HG03354 (cell line): ENCODE measurements around the gene GNG14.
A peak's percentile ranks its signal among the peaks of the same experiment; 100 is the strongest.
"Not testable (repeated sequence)": the region's sequence is repeated elsewhere in the genome, so short reads cannot be mapped to it uniquely, and the experiment has no call there.

Experiments used
- ATAC-seq: cut with Tn5 transposase; IDR thresholded peaks from one replicate; pipeline ENCODE4 v1.9.1; 2021; ENCODE audit warnings: mild to moderate bottlenecking; ENCODE audit not compliant: unreplicated experiment, poor library complexity, severe bottlenecking

Gene GNG14

GRCh38 chr19:12666265-12667048 lies 21.3 kb upstream of the GNG14 start, which contains the start of the genes MAN2B1 and WDR83:
Gene MAN2B1, minus strand, starts transcription at chr19:12666742. Its CDS starts 41 bp downstream, at chr19:12666701.
Gene WDR83, plus strand, starts transcription at chr19:12666807. Its CDS starts 2,984 bp downstream, at chr19:12669791.
- peak; percentile 40 for ATAC-seq

DNA sequence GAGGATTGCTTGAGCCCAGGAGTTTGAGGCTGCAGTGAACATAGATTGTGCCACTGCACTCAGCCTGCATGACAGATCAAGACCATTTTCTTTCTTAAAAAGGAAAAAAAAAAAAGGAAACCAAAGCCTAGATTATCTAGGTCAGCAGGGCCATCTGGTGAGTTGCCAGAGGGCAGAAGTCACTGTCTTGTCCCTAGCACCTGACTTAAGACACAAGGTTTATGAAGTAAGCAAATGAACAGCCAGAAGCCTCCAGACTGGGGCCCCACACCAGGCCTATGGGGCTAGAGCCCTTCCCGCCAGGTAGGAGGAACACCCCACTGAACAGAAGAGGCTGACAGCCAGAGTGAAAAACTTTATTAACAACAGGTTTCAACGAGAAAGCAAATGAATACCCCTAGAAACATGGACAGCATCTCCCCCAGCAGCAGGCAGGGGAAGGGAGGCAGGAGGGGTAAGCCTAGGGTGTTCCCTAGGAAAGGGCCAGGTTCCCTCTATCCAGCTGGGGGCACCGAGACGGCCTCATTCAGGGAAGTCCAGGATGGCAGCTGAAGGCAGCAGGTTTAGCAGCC lies 20.0 kb upstream of the GNG14 start:
- no peak for ATAC-seq

GRCh38 chr19:12668346-12668745 lies 19.5 kb upstream of the GNG14 start:
- ATAC-seq: no peak

GRCh38 chr19:12668932-12669269 lies 18.9 kb upstream of the GNG14 start:
- ATAC-seq: peak; percentile 11

DNA sequence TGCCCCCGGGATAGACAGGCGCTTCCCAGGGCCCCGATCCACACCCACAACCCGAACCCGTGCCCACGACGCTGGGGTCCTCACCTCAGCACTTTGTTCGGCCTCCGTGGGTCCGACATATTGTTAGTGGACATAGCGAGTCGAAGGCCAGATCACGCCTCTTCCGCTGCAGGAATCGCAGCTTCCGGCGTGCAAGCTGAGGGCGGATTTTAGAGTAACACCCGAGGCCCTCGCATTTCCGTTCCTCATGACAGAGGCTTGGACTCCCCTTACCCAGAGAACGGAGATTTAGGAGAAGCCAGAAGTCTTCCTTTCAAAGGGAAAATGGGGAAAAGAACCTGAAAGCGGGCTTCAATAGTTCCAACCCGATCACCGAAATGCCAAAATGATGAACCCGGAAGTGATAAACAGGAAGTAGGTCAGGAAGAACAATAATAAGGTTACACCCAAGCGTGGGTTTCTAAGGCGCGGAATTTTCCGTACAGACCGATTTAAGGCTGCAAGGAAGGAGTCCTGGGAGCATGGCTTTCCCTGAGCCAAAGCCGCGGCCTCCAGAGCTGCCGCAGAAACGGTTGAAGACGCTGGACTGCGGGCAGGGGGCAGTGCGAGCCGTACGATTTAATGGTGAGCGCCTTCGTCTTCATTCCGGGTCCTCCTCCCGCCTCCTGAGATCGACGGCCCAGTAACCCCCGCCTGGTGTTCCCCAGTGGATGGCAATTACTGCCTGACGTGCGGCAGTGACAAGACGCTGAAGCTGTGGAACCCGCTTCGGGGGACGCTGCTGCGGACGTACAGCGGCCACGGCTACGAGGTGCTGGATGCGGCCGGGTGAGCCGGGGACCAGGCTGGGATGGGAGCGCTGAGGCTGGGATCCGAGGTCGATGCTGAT lies 18.3 kb upstream of the GNG14 start:
- ATAC-seq: peak; percentile 43

GRCh38 chr19:12670159-12670928 lies 17.5 kb upstream of the GNG14 start:
- no peak for ATAC-seq

- ATAC-seq: no peak
Measured at GRCh38 chr19:12672744-12673143, 15.1 kb upstream of the GNG14 start.

- no peak for ATAC-seq
Measured at GRCh38 chr19:12675399-12675798, 12.4 kb upstream of the GNG14 start.

DNA sequence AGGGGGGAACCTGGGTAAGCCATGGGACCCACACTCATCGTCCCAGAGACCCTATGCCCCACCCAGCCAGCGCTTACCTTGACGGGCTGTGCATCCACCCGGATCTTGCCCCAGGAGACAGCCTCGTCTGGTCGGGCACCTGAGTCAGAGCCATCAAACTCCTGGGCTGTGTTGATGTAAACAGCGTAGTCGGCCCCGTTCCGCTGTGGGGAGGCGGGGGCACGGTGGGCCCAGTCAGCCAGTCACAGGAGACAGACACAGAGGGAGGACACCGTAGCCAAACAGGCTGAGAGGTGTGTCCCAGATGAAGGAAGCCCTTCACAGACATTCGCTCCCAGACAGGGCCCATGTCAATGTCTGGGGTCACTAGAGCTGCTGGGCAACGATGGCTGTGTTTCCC lies 11.9 kb upstream of the GNG14 start:
- no peak for ATAC-seq

- ATAC-seq: no peak
Measured at GRCh38 chr19:12676384-12676792, 11.4 kb upstream of the GNG14 start.

DNA sequence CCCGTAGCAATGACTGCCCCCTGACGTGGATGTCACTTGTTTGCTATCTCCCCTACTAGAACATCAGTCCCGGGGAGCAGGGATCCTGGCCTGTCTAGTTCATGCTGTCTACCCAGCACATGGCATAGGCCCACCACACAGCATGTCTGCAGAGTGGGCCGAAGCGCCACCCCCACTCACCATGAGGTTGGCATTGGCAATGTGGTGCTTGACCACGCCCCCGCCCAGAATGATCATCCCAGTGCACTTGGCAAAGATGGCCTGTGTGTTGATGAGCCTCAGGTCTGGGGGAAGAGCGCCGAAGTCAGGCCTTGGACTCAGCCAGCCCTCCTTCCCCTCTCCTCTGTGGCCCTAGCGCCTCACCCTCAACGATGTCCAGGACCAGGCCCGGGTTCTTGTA lies 10.9 kb upstream of the GNG14 start:
- ATAC-seq: no peak

GRCh38 chr19:12678039-12678438 lies 9.8 kb upstream of the GNG14 start:
- not testable (repeated sequence) for ATAC-seq

GRCh38 chr19:12680034-12680433 lies 7.8 kb upstream of the GNG14 start:
- no peak for ATAC-seq

- peak; percentile 76 for ATAC-seq
Measured at GRCh38 chr19:12681074-12681987, 6.5 kb upstream of the GNG14 start, which contains the start of gene DHPS. Gene DHPS, minus strand, starts transcription at chr19:12681880. Its CDS starts 114 bp downstream, at chr19:12681766.

DNA sequence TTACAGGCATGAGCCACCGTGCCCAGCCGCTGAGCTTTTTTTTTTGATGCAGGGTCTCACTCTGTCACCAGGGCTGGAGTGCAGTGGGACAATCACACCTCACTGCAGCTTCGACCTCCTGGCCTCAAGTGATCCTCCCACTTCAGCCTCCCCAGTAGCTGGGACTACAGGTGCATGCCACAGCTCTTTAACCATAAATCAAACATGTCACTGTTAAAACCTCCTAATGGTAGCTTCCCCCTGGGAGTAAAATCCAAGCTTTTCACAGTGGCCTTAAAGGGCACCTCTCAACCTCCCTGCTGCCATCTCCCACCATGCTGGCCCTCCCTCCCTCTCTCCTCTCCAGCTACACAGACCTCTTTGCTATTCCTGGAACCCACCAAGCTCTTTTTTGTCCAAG lies 2.0 kb upstream of the GNG14 start:
- no peak for ATAC-seq

GRCh38 chr19:12689012-12689411 lies 1.2 kb downstream of the GNG14 start:
- no peak for ATAC-seq

GRCh38 chr19:12689581-12690216 lies 1.9 kb downstream of the GNG14 start:
- ATAC-seq: no peak

GRCh38 chr19:12692960-12693359 lies 5.2 kb downstream of the GNG14 start:
- ATAC-seq: no peak
